CD4-positive, alpha-beta T cell (primary cell): ENCODE measurements around the gene CELF5. TPM values are rescaled to one million over a fixed set of nuclear protein-coding genes. Genes with fewer than 3 reads are reported as not detected.

Source experiments
- ATAC-seq: fragments of 200-7000 bp; cut with Tn5 transposase; one replicate; pipeline ENCODE4 v1.10.0; 2022; ENCODE audit warnings: mild to moderate bottlenecking; ENCODE audit not compliant: poor library complexity
- CTCF ChIA-PET: fragments of 350-600 bp; sonication (Branson Sonifier 250); formaldehyde crosslinking; loops from one replicate; lab custom pipeline; 2021; ENCODE audit warnings: antibody characterized with exemption, inconsistent platforms; lab: Charles Lee
- POLR2A ChIA-PET: fragments of 350-600 bp; sonication (Branson Sonifier 250); formaldehyde crosslinking; loops from one replicate; lab custom pipeline; 2021; ENCODE audit warnings: antibody characterized with exemption, inconsistent platforms; lab: Charles Lee
- DNase-seq, 14 experiments: peaks; one replicate each; pipeline ENCODE4 v3.0.0-alpha.2; 2013 to 2020; ENCODE audit warnings: mixed read lengths in 2 of 14
- H3K27ac ChIP-seq, 2 donors: one replicate each; pipeline versions ENCODE4 v1.5.1 to v1.7.0; 2013; ENCODE audit warnings: low read length in 2 of 2, low read depth in 1 of 2, mild to moderate bottlenecking in 1 of 2
- H3K27me3 ChIP-seq, 2 experiments: 1 replicate in 1 of 2; 2 replicates in 1 of 2; pipeline versions ENCODE4 v1.6.1 to v1.7.0; 2013; ENCODE audit warnings: low read length in 2 of 2, control low read depth in 1 of 2, mild to moderate bottlenecking in 1 of 2, moderate library complexity in 1 of 2; ENCODE audit not compliant: insufficient read depth in 2 of 2, control insufficient read depth in 1 of 2
- H3K36me3 ChIP-seq: one replicate; pipeline ENCODE4 v1.6.1; 2013; ENCODE audit warnings: low read length, control low read depth; ENCODE audit not compliant: insufficient read depth
- H3K4me1 ChIP-seq: one replicate; pipeline ENCODE4 v1.6.1; 2013; ENCODE audit warnings: low read length, control low read depth; ENCODE audit not compliant: insufficient read depth
- H3K4me3 ChIP-seq: one replicate; pipeline ENCODE4 v1.5.1; 2013; ENCODE audit warnings: mild to moderate bottlenecking, low read length, moderate library complexity
- H3K9me3 ChIP-seq, 2 experiments: 1 replicate in 1 of 2; 2 replicates in 1 of 2; pipeline versions ENCODE4 v1.6.1 to v1.7.0; 2013; ENCODE audit warnings: low read length in 2 of 2, mild to moderate bottlenecking in 2 of 2, control low read depth in 1 of 2, moderate library complexity in 1 of 2; ENCODE audit not compliant: control insufficient read depth in 1 of 2, insufficient read depth in 1 of 2
- H3K27ac Mint-ChIP-seq: one replicate; pipeline ENCODE4 v1.8.0; 2020; ENCODE audit warnings: mixed read lengths
- H3K27me3 Mint-ChIP-seq: one replicate; pipeline ENCODE4 v1.8.0; 2021; ENCODE audit warnings: mixed read lengths
- H3K36me3 Mint-ChIP-seq: one replicate; pipeline ENCODE4 v1.8.0; 2021; ENCODE audit warnings: low read depth, mixed read lengths
- H3K4me1 Mint-ChIP-seq: one replicate; pipeline ENCODE4 v1.8.0; 2021; ENCODE audit warnings: low read depth, mixed read lengths
- H3K4me3 Mint-ChIP-seq: one replicate; pipeline ENCODE4 v1.8.0; 2020; ENCODE audit warnings: mild to moderate bottlenecking, mixed read lengths
- H3K9me3 Mint-ChIP-seq: one replicate; pipeline ENCODE4 v1.8.0; 2020; ENCODE audit warnings: mixed read lengths
- CTCF ChIP-seq: fragments of 200-600 bp; IDR thresholded peaks from one replicate; pipeline ENCODE4 v1.8.0; 2022; ENCODE audit warnings: antibody characterized with exemption, mild to moderate bottlenecking
- intact Hi-C, 2 experiments: fragments of 100-400 bp; cut with DNase I in 1 of 2; cut with micrococcal nuclease in 1 of 2; formaldehyde crosslinking; loops; one replicate each; pipeline versions ENCODE4 v1.15.1 to v1.9.0; 2023 to 2025; cut with DNase I, micrococcal nuclease
- total RNA-seq, 174 experiments: library from RNA in 2 of 174; stranded (reverse) in 2 of 174; gene quantifications; one replicate each; pipeline ENCODE4 v1.2.3 and lab custom pipeline; 2021 to 2026

Gene CELF5
- total RNA-seq, 2 experiments from 2014 or later = 0.36 TPM

DNA sequence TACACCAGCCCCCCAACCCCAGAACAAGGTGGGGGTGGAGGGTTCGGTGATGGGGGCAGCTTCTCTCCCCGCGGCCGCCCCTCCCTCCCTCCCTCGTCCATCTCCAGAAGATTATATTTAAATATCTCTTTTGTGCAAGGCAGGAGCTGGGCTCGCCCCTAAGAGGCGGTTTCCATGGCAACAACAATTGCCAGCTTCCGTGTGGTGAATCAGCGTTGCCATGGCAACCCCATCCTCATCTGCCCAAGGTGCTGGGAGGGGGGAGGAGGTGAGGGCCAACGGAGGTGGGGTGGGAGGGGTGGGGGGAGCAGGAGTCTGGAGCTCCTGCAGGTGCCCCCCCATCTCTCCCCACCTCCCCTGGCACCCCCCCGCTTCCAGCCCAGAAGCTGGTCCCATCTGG lies 46.4 kb downstream of the CELF5 start:
- Mint-ChIP-seq H3K27ac (no peak overlapping the region), H3K27me3 (peaks cover 40% of the 10 kb centered on the region), H3K9me3 (no peaks in the 10 kb centered on the region), H3K36me3 (no peaks in the 10 kb centered on the region), H3K4me3 (no peak overlapping the region), H3K4me1 (peaks cover 13% of the 10 kb centered on the region)
- no peaks in the 10 kb centered on the region for H3K36me3 ChIP-seq
- DNase-seq (peak; percentile 20 to 81 (median 48)), ATAC-seq (no peak)
- H3K9me3 ChIP-seq = peaks cover 0 to 18% of the 10 kb centered on the region in 2 experiments
- TF ChIP-seq CTCF = no peak
- H3K27me3 ChIP-seq = peaks cover 26 to 29% of the 10 kb centered on the region in 2 experiments
- no peak overlapping the region for H3K27ac ChIP-seq
- H3K4me1 ChIP-seq = peaks cover 16% of the 10 kb centered on the region
- ChIA-PET POLR2A (no interaction called here), CTCF (no interaction called here)
- no peak overlapping the region for H3K4me3 ChIP-seq
- intact Hi-C loops = loop anchor here in 1 of 2 experiments (10.0 kb wide), 1 partner anchor 316 kb away; no protein-coding TSS in a partner anchor

- Mint-ChIP-seq H3K4me3 (no peak overlapping the region), H3K9me3 (no peaks in the 10 kb centered on the region), H3K4me1 (peaks cover 14% of the 10 kb centered on the region), H3K27ac (no peak overlapping the region), H3K27me3 (peaks cover 39% of the 10 kb centered on the region), H3K36me3 (no peaks in the 10 kb centered on the region)
- DNase-seq (peak in 1 of 14 experiments; percentile 10), ATAC-seq (no peak)
- H3K27ac ChIP-seq = no peak overlapping the region
- peaks cover 24% of the 10 kb centered on the region for H3K4me1 ChIP-seq
- POLR2A ChIA-PET = no interaction called here
- peaks cover 26 to 29% of the 10 kb centered on the region in 2 experiments for H3K27me3 ChIP-seq
- H3K4me3 ChIP-seq = no peak overlapping the region
- no peak for TF ChIP-seq CTCF
- intact Hi-C loops = loop anchor here in 1 of 2 experiments (10.0 kb wide), 1 partner anchor 318 kb away; no protein-coding TSS in a partner anchor
- CTCF ChIA-PET = no interaction called here
- no peaks in the 10 kb centered on the region for H3K36me3 ChIP-seq
- peaks cover 0 to 13% of the 10 kb centered on the region in 2 experiments for H3K9me3 ChIP-seq
Measured at GRCh38 chr19:3272401-3272931, 48.0 kb downstream of the CELF5 start.

DNA sequence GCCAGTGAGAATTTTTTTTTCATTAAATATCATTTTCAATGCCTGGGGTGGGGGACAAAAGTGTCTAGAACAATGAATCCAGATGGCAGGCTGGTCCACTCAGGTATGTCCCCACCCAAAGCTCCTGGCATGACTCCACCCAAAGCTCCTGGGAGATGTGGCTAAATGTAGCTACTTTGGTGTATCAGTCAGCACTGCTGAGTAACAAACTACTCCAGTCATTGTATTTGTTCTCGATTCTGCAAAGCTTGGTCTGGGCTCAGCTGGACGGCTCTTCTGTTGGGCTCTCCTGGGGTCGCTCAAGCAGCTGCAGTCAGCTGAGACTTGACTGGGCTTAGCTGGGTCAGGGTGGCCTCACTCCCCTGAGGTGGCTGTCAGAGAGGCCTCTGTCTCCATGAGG lies 48.5 kb downstream of the CELF5 start:
- Histone ChIP-seq H3K27ac (no peak overlapping the region), H3K4me3 (no peak overlapping the region), H3K4me1 (peaks cover 24% of the 10 kb centered on the region), H3K36me3 (no peaks in the 10 kb centered on the region), H3K9me3 (peaks cover 0 to 13% of the 10 kb centered on the region in 2 experiments), H3K27me3 (peaks cover 24 to 29% of the 10 kb centered on the region in 2 experiments)
- Mint-ChIP-seq H3K27me3 (peaks cover 36% of the 10 kb centered on the region), H3K27ac (no peak overlapping the region), H3K4me1 (peaks cover 17% of the 10 kb centered on the region), H3K4me3 (no peak overlapping the region), H3K9me3 (no peaks in the 10 kb centered on the region), H3K36me3 (no peaks in the 10 kb centered on the region)
- ChIA-PET POLR2A (no interaction called here), CTCF (no interaction called here)
- no peak for DNase-seq
- ATAC-seq = no peak
- no peak for TF ChIP-seq CTCF
- intact Hi-C loops = loop anchor here in 1 of 2 experiments (10.0 kb wide), 1 partner anchor 318 kb away; no protein-coding TSS in a partner anchor
